Epithelial cell of proximal tubule (primary cell): Measurements from ENCODE around the gene KNG1. TPM values are rescaled to one million over a fixed set of nuclear protein-coding genes. Genes with fewer than 3 reads are reported as not detected.

ENCODE experiments used
- total RNA-seq: library from RNA; depleted of rRNA; stranded (reverse); fragments of >200 nt; gene quantifications from 2 replicates; pipeline ENCODE4 v1.2.3, GENCODE V29; 2015

KNG1 gene
- total RNA-seq, 1 donor from 2014 or later: not detected

Other genes starting within 250 kb of the KNG1 start
- gene CRYGS, start 173.0 kb upstream of the KNG1 start, total RNA-seq: 0.43 TPM in 1 of 2 replicates, not detected in the other
- gene TBCCD1, start 150.0 kb upstream of the KNG1 start, total RNA-seq: 10.8 and 14.9 TPM in 2 replicates
- gene DNAJB11, start 146.6 kb upstream of the KNG1 start, total RNA-seq: 76.7 and 96.3 TPM in 2 replicates
- gene AHSG, start 104.3 kb upstream of the KNG1 start, total RNA-seq: not detected in 2 replicates
- gene FETUB, start 77.0 kb upstream of the KNG1 start, total RNA-seq: 0.36 TPM in 1 of 2 replicates, not detected in the other
- not detected in 2 replicates for gene HRG, start 51.3 kb upstream of the KNG1 start, total RNA-seq
- gene EIF4A2, start 66.2 kb downstream of the KNG1 start, total RNA-seq: 192 and 366 TPM in 2 replicates
- 76.1 and 97.8 TPM in 2 replicates for gene RFC4, start 89.1 kb downstream of the KNG1 start, total RNA-seq
- gene ADIPOQ, start 125.4 kb downstream of the KNG1 start, total RNA-seq: not detected in 2 replicates
- gene ST6GAL1, start 213.2 kb downstream of the KNG1 start, total RNA-seq: 23.1 and 35.8 TPM in 2 replicates